ENCODE data around the gene NAALADL2. TPM values are rescaled to one million over a fixed set of nuclear protein-coding genes. Genes with fewer than 3 reads are reported as not detected.
A peak's percentile ranks its signal among the peaks of the same experiment; 100 is the strongest.
"Not testable (repeated sequence)": the region's sequence is repeated elsewhere in the genome, so short reads cannot be mapped to it uniquely, and the experiment has no call there.

Gene NAALADL2
- total RNA-seq, 1 donor: 13.4 TPM

DNA sequence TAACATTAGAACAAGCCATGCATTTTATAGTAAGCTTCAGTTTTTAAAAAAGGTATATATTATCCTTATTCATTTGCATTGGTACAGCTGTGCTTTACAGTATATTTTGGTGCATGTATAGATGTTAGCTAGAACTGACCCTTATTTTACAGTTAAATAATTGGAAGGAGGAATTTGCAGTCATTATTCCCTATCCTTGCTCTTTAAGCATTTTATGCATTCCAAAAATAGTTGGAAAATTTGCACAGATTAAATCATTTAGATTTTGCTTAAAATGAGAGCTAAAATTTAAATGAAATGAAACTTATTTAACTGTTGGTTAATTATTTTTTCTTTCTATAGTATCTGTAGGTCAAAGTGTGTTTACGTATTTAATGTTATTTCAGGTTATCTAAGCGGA is 667.1 kb downstream of the NAALADL2 start:
- peak overlapping the region; percentile 34 for H3K4me3 ChIP-seq (ENCODE audit: low read depth, low read length)
- DNase-seq (ENCODE audit: low read depth): no peak
- TF ChIP-seq, protein P1, sequence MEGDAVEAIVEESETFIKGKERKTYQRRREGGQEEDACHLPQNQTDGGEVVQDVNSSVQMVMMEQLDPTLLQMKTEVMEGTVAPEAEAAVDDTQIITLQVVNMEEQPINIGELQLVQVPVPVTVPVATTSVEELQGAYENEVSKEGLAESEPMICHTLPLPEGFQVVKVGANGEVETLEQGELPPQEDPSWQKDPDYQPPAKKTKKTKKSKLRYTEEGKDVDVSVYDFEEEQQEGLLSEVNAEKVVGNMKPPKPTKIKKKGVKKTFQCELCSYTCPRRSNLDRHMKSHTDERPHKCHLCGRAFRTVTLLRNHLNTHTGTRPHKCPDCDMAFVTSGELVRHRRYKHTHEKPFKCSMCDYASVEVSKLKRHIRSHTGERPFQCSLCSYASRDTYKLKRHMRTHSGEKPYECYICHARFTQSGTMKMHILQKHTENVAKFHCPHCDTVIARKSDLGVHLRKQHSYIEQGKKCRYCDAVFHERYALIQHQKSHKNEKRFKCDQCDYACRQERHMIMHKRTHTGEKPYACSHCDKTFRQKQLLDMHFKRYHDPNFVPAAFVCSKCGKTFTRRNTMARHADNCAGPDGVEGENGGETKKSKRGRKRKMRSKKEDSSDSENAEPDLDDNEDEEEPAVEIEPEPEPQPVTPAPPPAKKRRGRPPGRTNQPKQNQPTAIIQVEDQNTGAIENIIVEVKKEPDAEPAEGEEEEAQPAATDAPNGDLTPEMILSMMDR (IDR thresholded peaks at IDR 0.05; ENCODE audit: insufficient read depth, low read depth, low read length): no peak

DNA sequence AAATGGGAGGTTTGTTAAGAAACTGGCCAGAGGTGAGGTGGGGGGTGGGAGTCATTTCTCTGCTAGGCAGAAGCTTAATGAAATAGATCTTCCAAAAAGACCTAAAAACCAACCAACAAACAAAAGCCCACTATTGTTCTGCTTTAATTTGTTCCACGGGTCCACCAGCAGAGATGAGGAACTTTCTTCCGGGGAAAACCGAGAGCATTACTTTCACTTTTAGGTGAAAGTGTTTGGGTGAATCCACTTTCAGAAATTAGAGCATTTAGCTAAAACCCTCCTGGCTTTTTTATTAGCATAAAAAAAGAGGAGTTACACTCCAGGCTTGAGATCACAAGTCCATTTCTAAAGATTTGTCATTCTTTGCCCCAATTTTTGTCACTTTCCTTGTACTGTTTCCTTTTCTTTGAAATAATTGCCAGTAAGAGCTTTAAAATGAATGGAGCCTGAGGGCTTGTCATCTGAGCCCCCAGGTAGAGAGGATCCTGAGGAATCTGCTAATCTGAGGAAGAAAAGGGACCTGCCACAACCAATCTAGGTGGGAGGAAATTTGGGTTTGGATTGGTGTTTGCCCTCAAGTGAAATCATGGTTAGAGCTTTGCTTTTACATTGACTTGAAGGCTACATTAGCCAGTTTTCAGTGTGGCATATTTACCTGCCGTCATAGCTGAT is 667.6 kb downstream of the NAALADL2 start:
- TF ChIP-seq, protein P1 (IDR thresholded peaks at IDR 0.05; ENCODE audit: insufficient read depth, low read depth, low read length): no peak
- peak; percentile 7 for DNase-seq (ENCODE audit: low read depth)
- H3K4me3 ChIP-seq (ENCODE audit: low read depth, low read length): peak overlapping the region; percentile 34

DNA sequence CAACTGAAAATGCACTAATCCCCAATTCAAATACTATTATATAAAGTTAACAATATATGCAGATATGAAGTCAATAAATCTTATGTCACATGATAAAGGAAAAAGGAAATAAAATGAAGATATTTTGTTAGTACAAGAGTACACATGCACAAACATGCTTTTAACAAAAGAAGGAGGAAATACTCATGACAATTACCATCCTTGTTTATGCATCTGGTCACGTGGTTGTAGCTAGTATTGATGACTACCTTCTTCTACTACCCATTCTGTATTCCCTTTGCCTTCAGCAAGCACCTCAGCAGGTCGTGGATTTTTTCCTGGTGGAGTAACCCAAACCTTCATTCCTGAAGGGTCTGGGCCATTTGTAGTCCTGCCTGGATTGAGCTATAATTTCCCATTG is 669.6 kb downstream of the NAALADL2 start:
- not testable (repeated sequence) for H3K4me3 ChIP-seq (ENCODE audit: low read depth, low read length); DNase-seq (ENCODE audit: low read depth)

DNA sequence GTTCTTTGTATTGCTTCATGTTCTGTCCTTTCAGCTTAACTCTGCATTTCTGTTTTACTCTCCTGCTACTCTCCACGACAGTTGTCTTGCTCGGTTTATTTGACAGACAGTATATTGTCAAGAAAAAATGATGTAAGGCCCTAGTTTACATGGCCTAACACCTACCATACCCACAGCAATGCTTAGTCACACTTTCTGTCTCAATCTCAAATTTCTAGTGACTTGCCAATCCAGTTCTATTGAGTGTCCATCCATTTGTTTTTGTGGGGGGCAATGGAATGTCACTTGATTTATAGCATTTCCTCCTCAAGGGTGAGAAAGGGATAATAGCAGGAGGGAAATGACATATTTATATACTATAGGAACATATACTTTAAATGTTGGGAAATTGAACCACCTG is 676.2 kb downstream of the NAALADL2 start:
- DNase-seq (ENCODE audit: low read depth): no peak
- no peak overlapping the region for H3K4me3 ChIP-seq (ENCODE audit: low read depth, low read length)
- TF ChIP-seq, protein P1 (IDR thresholded peaks at IDR 0.05; ENCODE audit: insufficient read depth, low read depth, low read length): no peak

DNA sequence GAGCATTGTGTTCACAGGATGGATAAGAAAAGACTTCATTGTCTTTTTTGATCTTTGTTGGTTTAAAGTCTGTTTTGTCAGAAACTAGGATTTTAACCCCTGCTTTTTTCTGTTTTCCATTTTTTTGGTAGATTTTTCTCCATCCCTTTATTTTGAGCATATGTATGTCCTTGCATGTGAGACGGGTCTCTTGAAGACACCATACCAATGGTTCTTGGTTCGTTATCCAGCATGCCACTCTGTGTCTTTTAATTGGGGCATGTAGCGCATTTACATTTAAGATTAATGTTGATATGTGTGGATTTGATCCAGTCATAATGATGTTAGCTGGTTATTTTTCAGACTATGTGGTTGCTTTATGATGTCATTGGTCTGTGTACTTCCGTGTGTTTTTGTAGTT is 687.0 kb downstream of the NAALADL2 start:
- no peak overlapping the region for H3K4me3 ChIP-seq (ENCODE audit: low read depth, low read length)
- TF ChIP-seq, protein P1 (IDR thresholded peaks at IDR 0.05; ENCODE audit: insufficient read depth, low read depth, low read length): no peak
- DNase-seq (ENCODE audit: low read depth): no peak

DNA sequence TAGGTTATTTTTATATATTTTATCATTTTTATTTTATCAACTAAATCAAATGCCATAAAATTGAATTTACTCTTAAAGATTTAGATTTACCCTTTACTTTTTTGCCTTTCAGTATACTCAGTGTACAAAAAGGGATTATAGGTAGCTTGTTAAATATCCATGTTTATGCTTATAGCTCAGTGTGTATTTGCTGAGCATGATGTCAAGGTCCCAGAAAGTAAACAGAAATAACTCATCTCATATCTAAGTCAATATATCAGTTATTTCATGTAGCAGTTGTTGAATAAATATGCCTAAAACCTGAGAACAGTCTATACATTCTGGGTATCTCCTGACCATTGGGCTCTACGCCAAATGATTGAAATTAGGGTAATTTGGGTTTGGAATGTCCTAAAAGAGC is 693.8 kb downstream of the NAALADL2 start:
- TF ChIP-seq, protein P1 (IDR thresholded peaks at IDR 0.05; ENCODE audit: insufficient read depth, low read depth, low read length): no peak
- no peak for DNase-seq (ENCODE audit: low read depth)
- no peak overlapping the region for H3K4me3 ChIP-seq (ENCODE audit: low read depth, low read length)

DNA sequence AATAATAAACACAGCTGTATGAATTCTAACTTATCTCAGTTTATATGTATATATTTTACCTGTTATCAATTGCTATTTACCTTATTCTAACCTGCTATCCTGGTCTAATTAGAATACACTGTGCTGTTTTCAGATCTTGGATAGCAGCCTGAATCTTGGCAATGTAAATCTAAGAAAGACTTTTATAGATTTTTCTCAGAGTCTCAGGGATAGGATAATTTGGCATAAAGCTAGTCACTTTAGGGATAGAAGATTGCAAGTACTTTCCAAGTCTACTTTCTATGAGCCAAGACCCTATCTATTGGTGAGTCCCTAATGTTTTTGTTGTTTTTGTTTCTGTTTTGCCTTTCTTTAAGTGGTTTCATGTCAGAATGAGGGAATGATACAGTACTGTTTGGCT is 695.7 kb downstream of the NAALADL2 start:
- TF ChIP-seq, protein P1 (IDR thresholded peaks at IDR 0.05; ENCODE audit: insufficient read depth, low read depth, low read length): no peak
- H3K4me3 ChIP-seq (ENCODE audit: low read depth, low read length): no peak overlapping the region
- DNase-seq (ENCODE audit: low read depth): no peak

Data from fibroblast of villous mesenchyme (primary cell).